ENCODE measurements around the gene HELZ2.

The HELZ2 gene

DNA sequence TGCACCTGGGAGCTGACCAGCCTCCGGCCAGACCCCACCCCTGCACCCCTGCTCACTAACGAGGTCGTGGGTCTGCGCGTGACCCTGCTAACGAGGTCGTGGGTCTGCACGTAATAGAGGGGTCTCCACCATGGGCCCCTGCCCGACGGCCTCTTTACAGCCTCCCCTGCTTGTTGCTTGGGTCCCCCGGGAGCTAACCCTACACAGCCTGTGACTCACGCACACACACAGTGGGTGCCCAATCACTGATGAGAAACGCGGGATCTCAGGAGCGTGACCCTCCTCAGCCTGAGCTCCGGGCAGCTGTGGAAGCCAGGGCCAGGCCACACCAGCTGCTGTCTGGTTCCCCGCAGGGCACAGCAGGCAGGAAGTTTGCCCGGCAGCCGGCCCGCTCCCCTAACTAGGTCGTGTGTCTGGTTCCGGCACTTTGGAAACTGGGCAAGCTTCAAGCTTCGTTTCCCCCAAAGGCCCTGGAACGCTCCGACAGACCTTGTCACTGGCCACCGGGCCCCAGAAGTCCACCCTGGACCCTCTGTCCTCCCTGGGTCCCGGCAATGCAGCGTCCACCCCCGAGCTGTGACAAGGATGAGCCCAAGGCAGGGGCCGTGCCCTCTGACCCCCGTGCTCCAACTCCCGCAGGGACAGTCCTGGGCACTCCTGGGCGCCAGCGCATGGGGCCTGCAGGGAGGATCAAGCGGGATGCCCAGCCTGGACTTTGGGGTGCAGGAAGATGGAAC is 37.6 kb downstream of the HELZ2 start:
- DNase-seq, result no peak

DNA sequence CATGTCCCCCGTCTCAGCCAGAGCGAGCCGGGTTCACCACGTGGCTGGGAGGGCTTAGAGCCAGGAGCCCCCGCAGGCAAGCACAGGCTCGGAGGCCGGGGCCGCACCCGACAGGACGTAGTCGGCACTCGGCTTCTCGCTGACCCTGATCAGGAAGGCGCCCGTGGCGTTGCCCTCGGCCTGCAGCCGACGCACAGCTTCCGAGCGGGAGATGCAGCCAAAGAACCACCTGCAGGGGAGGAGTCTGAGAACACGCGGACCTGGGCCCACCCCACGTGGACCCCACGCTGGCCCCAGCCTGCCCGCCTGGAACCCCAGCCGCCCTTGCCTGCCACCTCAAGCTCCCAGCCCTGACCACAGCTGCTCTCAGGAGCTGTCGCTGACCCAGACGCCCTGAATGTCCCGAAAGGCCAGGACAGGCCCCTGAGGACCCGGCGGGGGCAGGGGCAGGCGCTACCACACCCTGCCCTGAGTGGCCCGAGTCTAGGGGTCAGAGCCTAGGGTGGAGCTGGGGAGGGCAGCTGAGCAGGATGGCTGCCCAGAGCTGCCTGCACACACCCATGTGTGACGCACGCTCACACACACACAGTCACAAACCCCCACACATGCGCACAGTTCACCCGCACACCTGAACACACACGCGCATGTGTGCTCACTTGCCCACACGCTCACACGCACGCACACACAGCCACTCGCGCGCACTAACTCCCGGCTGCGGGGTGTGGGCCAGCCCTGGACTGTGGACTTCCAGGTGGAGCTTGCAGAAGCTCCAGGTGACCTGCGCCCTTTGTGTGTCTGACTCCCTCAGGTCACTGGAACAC is 39.0 kb downstream of the HELZ2 start:
- no peak for DNase-seq

GRCh38 chr20:63534427-63534830 is 39.6 kb downstream of the HELZ2 start:
- DNase-seq, result no peak

- no peak for DNase-seq
Measured at GRCh38 chr20:63533871-63534393, 40.1 kb downstream of the HELZ2 start.

GRCh38 chr20:63533388-63533787 is 40.7 kb downstream of the HELZ2 start:
- DNase-seq, result no peak

DNA sequence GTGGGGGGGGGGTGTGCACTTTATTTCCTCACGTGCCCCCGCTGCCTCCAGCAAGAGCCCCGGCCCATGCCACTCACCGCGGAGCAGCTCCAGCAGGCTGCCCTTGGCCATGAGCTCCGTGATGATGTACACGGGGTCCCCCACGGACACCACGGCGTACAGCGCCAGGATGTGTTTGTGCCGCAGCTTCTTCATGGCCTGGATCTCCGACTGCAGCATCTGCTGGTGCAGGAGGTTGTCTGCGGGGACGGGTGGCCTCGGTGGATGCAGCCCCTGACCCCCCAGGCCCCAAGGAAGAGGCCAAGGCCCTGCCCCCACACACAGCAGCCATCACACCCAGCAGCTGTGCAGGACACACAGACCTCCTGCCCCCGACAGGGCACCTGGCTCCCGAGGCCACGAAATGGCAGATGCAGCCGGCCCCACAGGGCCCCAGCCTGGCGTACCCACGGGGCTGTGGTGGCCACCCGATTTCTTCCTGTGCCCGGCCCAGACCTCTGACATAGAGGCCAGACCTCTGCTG is 41.5 kb downstream of the HELZ2 start:
- DNase-seq, result no peak

DNA sequence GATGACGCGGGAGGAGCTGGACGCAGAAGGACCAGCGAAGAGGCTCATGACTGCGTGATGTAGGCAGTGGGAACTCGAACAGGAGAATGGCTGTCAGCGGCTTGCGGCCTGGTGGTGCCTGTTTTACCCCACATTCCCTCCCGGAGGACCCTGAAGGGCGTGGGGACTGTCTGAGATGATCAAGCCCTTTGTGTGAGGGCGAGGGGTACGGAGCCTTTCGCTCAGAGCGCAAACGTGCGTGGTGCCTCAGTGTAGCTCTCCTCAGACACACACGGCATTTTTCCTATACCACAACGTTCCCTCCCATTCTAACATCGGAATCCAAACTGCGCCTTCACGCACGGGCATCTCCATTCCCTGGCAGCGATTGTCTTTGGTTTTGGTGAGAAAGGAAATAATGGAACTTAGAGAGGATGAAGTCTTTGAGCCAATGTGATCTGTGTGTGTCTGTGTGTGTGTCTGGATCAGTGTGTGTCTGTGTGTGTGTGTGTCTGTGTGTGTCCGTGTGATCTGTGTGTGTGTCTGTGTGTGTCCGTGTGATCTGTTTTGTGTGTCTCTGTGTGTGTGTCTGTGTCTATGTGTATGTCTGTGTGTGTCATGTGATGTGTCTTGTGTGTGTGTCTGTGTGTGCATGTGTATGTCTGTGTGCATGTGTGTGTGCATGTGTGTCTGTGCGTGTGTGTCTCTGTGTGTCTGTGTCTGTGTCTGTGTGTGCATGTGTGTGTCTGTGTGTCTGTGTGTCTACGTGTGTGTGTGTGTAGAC is 42.2 kb downstream of the HELZ2 start:
- no peak for DNase-seq

- DNase-seq, result no peak
Measured at GRCh38 chr20:63530788-63531160, 43.3 kb downstream of the HELZ2 start.

DNA sequence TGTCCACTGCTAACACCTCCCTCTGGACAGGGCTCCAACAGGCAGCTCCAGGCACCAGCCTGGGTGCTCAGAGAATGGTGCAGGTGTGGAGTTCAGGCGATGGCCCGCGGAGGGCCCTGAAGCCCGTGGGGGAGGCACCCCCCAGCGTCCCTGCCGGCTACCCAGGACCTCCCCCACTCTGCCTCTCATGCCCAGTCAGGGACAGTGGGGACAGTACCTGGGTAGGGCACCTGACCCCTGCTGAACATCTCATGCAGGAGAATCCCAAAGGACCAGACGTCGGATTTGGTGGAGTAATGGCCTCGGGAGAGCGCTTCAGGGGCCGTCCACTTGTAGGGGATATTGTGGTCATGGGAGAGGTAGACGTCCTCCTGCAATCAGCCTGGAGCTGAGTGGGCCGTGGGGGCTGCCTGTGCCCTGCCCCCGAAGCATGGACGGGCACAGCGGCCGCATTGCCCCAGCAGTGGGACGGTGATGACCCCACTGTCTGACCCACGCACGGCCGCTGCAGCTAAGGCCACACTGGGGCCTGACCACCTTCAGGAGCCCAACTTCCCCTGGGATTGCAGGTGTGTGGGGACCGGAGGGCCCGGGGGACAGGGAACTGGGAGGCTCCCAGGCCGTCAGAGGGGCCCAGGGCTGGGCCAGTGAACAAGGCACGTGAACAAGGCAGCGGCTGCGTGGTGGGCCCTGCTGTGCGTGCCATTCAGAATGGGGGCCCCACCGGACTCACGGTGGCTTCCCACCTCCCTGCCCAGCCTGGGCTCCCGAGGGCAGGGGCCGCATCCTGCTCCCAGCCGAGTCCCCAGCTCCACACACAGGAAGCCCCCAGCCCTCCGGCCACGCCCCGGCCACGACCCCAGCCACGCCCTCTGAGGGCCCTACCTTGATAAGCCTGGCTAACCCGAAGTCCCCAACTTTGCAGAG is 43.9 kb downstream of the HELZ2 start:
- DNase-seq, result no peak

- DNase-seq, result no peak
Measured at GRCh38 chr20:63529180-63529860, 44.7 kb downstream of the HELZ2 start.

- no peak for DNase-seq
Measured at GRCh38 chr20:63527184-63527583, 46.9 kb downstream of the HELZ2 start.

GRCh38 chr20:63525971-63526370 is 48.1 kb downstream of the HELZ2 start:
- no peak for DNase-seq

DNA sequence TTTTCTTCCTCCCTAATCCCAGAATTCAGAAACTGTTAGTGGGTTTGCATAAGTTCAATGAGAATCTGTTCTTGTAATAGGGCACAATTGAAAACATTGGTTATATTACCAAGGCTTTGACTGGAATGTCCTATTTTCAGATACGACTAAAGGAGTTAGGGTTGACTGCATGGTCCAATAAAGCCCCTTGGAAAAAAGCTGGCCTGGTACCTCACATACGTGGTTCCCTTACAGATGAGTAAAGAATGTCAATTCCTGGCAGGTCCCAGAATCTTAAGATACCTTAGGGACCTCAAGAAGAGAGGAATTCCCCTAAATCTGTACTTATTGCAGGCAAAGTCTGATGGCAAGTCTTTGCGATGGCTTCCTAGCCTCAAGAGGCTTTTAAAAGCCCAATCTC is 48.9 kb downstream of the HELZ2 start:
- no peak for DNase-seq

Data from bone marrow (tissue), 2 donors.